Endothelial cell of umbilical vein (primary cell): Measurements from ENCODE around the gene SERPINA1. TPM values are rescaled to one million over a fixed set of nuclear protein-coding genes. Genes with fewer than 3 reads are reported as not detected.

Source experiments
- BruUV-seq: library from RNA; stranded (reverse); fragments of 400-500 nt; replicated peaks from 2 replicates; lab custom pipeline; 2021; lab: Mats Ljungman, UMichigan
- CTCF ChIA-PET: fragments of 300-600, 350-600 bp; sonication (Branson Sonifier 250); formaldehyde crosslinking; loops from one replicate; lab custom pipeline; 2021; ENCODE audit warnings: antibody characterized with exemption, inconsistent platforms; lab: Charles Lee
- POLR2A ChIA-PET: fragments of 300-600, 350-600 bp; sonication (Branson Sonifier 250); formaldehyde crosslinking; loops from one replicate; lab custom pipeline; 2021; ENCODE audit warnings: antibody characterized with exemption, inconsistent platforms; lab: Charles Lee
- DNase-seq: peaks from one replicate; pipeline ENCODE4 v3.0.0-alpha.2; 2011; ENCODE audit warnings: low read depth, low spot score
- FAIRE-seq: peaks from 2 replicates; lab custom pipeline; 2011; peaks lifted over from hg19 to GRCh38; lab: Jason Lieb, UNC
- H2AFZ ChIP-seq: 2 replicates; pipeline ENCODE4 v1.6.0; 2012; ENCODE audit warnings: low read depth, low read length, control low read depth, inconsistent platforms
- H3K27ac ChIP-seq: 2 replicates; pipeline ENCODE4 v1.5.1; 2011; ENCODE audit warnings: low read depth, mild to moderate bottlenecking, control low read depth, low read length, moderate library complexity; ENCODE audit not compliant: insufficient read depth
- H3K27me3 ChIP-seq, 2 experiments: 2 replicates each; pipeline versions ENCODE4 v1.6.0 to v1.6.1; 2011; ENCODE audit warnings: low read length in 2 of 2, mixed read lengths in 1 of 2; ENCODE audit not compliant: control insufficient read depth in 2 of 2, insufficient read depth in 2 of 2
- H3K36me3 ChIP-seq, 2 experiments: 2 replicates in 1 of 2; 3 replicates in 1 of 2; pipeline ENCODE4 v1.5.1; 2011; ENCODE audit warnings: low read length in 2 of 2, mild to moderate bottlenecking in 1 of 2, moderate library complexity in 1 of 2; ENCODE audit not compliant: control insufficient read depth in 2 of 2, insufficient read depth in 2 of 2; ENCODE audit errors: extremely low read depth in 1 of 2
- H3K4me1 ChIP-seq: 3 replicates; pipeline ENCODE4 v1.5.1; 2011; ENCODE audit warnings: mild to moderate bottlenecking, low read length; ENCODE audit not compliant: control insufficient read depth, insufficient read depth; ENCODE audit errors: extremely low read depth
- H3K4me2 ChIP-seq: 2 replicates; pipeline ENCODE4 v1.6.1; 2011; ENCODE audit warnings: low read length, control low read depth, mixed read lengths; ENCODE audit not compliant: insufficient read depth
- H3K4me3 ChIP-seq, 3 experiments: fragments of 200-600 bp in 1 of 3; sonication (generic), shearing (Covaris generic) in 1 of 3; replicated peaks in 1 of 3; 2 replicates each; pipeline ENCODE4 v1.5.1; 2011 to 2016; ENCODE audit warnings: control low read depth in 3 of 3, low read length in 3 of 3, mild to moderate bottlenecking in 2 of 3, inconsistent platforms in 1 of 3, low read depth in 1 of 3, moderate library complexity in 1 of 3; ENCODE audit not compliant: insufficient read depth in 1 of 3
- H3K79me2 ChIP-seq: 2 replicates; pipeline ENCODE4 v1.6.0; 2012; ENCODE audit warnings: low read length, inconsistent platforms; ENCODE audit not compliant: control insufficient read depth, insufficient read depth
- H3K9ac ChIP-seq: replicated peaks from 2 replicates; pipeline ENCODE3; 2011; ENCODE audit warnings: low read length, control low read depth; ENCODE audit not compliant: insufficient read depth; ENCODE audit errors: extremely low read depth
- H3K9me1 ChIP-seq: replicated peaks from 3 replicates; pipeline ENCODE4 v1.6.0; 2011; ENCODE audit warnings: mild to moderate bottlenecking, low read length; ENCODE audit not compliant: control insufficient read depth, insufficient read depth; ENCODE audit errors: extremely low read depth
- H3K9me3 ChIP-seq: replicated peaks from 2 replicates; pipeline ENCODE4 v1.5.1; 2012; ENCODE audit warnings: low read length, inconsistent platforms; ENCODE audit not compliant: control insufficient read depth, insufficient read depth
- H4K20me1 ChIP-seq: replicated peaks from 2 replicates; pipeline ENCODE3; 2011; ENCODE audit warnings: mild to moderate bottlenecking, low read length; ENCODE audit not compliant: control insufficient read depth, insufficient read depth; ENCODE audit errors: extremely low read depth
- CTCF ChIP-seq, 2 donors: IDR thresholded peaks; 1 replicate in 1 of 2; 2 replicates in 1 of 2; pipeline ENCODE4 v1.5.1; 2011; ENCODE audit warnings: low read length in 2 of 2, mild to moderate bottlenecking in 2 of 2, moderate library complexity in 2 of 2, control low read depth in 1 of 2, inconsistent platforms in 1 of 2, low read depth in 1 of 2; ENCODE audit not compliant: insufficient read depth in 1 of 2; ENCODE audit errors: extremely low read depth in 1 of 2
- EZH2 ChIP-seq: IDR thresholded peaks from 2 replicates; pipeline ENCODE4 v1.6.1; 2012; ENCODE audit warnings: borderline replicate concordance, low read depth, mild to moderate bottlenecking, moderate library complexity, low read length, inconsistent platforms; ENCODE audit not compliant: severe bottlenecking
- FOS ChIP-seq: IDR thresholded peaks from 2 replicates; pipeline ENCODE4 v1.6.1; 2011; ENCODE audit warnings: mild to moderate bottlenecking, low read length, moderate library complexity, borderline replicate concordance; ENCODE audit not compliant: insufficient read depth
- GATA2 ChIP-seq: IDR thresholded peaks from 2 replicates; pipeline ENCODE4 v1.7.0; 2011; ENCODE audit warnings: low read depth, mild to moderate bottlenecking, moderate library complexity, mixed read lengths, low read length; ENCODE audit not compliant: insufficient read length, insufficient read depth
- JUN ChIP-seq: IDR thresholded peaks from 2 replicates; pipeline ENCODE4 v1.6.1; 2011; ENCODE audit warnings: borderline replicate concordance, low read depth; ENCODE audit not compliant: insufficient read length, insufficient read depth
- MAX ChIP-seq: IDR thresholded peaks from 2 replicates; pipeline ENCODE4 v1.6.1; 2011; ENCODE audit not compliant: insufficient read depth, insufficient read length
- MYC ChIP-seq: IDR thresholded peaks from one replicate; pipeline ENCODE4 v1.6.1; 2011; ENCODE audit warnings: mild to moderate bottlenecking, low read depth, low read length
- POLR2A ChIP-seq: IDR thresholded peaks from 2 replicates; pipeline ENCODE4 v1.6.1; 2012; ENCODE audit warnings: low read depth, mild to moderate bottlenecking, control low read depth, low read length
- POLR2AphosphoS5 ChIP-seq: IDR thresholded peaks from 2 replicates; pipeline ENCODE4 v1.6.1; 2012; ENCODE audit warnings: low read depth, mild to moderate bottlenecking, control low read depth, low read length, moderate library complexity; ENCODE audit not compliant: insufficient read depth
- dilution Hi-C: fragments of 300-500 bp; cut with MboI; formaldehyde crosslinking; loops from one replicate; pipeline ENCODE4 v1.15.0; 2019; ENCODE audit warnings: low sequenced_read_pairs; ENCODE audit not compliant: extremely low pct_ligation_motif_present
- intact Hi-C: fragments of 100-400 bp; cut with micrococcal nuclease; formaldehyde crosslinking; loops from one replicate; pipeline ENCODE4 v1.10.0; 2022
- polyA plus RNA-seq, 4 experiments: library from polyadenylated mRNA; depleted of rRNA in 3 of 4; stranded (reverse) in 3 of 4; unstranded in 1 of 4; fragments of >200 nt; gene quantifications; 2 replicates each; pipeline versions ENCODE4 v1.2.1 to v1.2.3, GENCODE V29; 2011 to 2012; ENCODE audit warnings: missing spikeins in 1 of 4
- total RNA-seq: library from RNA; stranded (reverse); gene quantifications from 2 replicates; pipeline ENCODE4 v1.2.3, GENCODE V29; 2021

SERPINA1 gene
- total and polyA plus RNA-seq, 2 donors (not counting 3 experiments of a cell fraction or from before 2014, with no cell fraction given): not detected

DNA sequence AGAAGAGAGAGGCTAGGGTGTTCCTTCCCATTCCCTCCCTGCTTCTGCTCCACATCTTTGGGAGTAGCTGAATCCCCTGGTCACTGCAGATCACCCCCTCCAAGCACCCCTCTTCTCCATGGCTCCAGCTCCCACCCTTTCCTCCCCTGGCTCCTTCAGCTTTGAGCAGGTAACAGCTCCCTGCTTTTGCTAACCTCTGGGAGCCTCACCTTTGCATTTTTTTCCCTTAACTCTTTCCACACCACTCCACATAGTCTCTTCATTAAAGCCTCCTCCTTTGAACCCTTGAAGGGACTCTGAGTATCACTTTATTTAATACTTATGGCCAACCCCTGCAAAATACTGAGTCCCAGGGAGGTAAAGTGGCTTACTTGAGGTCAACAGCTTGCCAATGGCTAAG lies 39.6 kb downstream of the SERPINA1 start:
- ChIA-PET POLR2A (no interaction called here), CTCF (no interaction called here)
- no peak overlapping the region for H3K4me3 ChIP-seq
- H3K27me3 ChIP-seq: no peaks in the 10 kb centered on the region
- no peak overlapping the region for H3K27ac ChIP-seq
- no peak for FAIRE-seq
- H2AFZ ChIP-seq: no peak overlapping the region
- H3K9ac ChIP-seq: no peak overlapping the region
- H3K79me2 ChIP-seq: no peaks in the 10 kb centered on the region
- no peak overlapping the region for H3K4me2 ChIP-seq
- no peak for DNase-seq
- dilution Hi-C loops: no loop called here
- no peak for TF ChIP-seq JUN
- TF ChIP-seq FOS: no peak
- TF ChIP-seq MYC: no peak
- no peak for TF ChIP-seq POLR2AphosphoS5
- no peak for TF ChIP-seq EZH2
- no peak for TF ChIP-seq POLR2A
- TF ChIP-seq CTCF (IDR thresholded peaks at IDR 0.05; ENCODE audit: extremely low read depth in 1 of 2, insufficient read depth in 1 of 2, low read depth in 1 of 2, low read length in 2 of 2): no peak
- no peak for TF ChIP-seq GATA2
- TF ChIP-seq MAX: no peak
- no peaks in the 10 kb centered on the region for H3K4me1 ChIP-seq
- H4K20me1 ChIP-seq: no peaks in the 10 kb centered on the region
- H3K36me3 ChIP-seq: no peaks in the 10 kb centered on the region
- intact Hi-C loops: no loop called here
- no peaks in the 10 kb centered on the region for H3K9me3 ChIP-seq
- H3K9me1 ChIP-seq: no peaks in the 10 kb centered on the region
- BruUV-seq: no TSS peak
